Activated CD4-positive, alpha-beta T cell treated with anti-CD3 and anti-CD28 coated beads for 36 hours (primary cell): ENCODE data around the gene HPS5. TPM values are rescaled to one million over a fixed set of nuclear protein-coding genes. Genes with fewer than 3 reads are reported as not detected.
"Not testable (repeated sequence)": the region's sequence is repeated elsewhere in the genome, so short reads cannot be mapped to it uniquely, and the experiment has no call there.

Experiments
- ATAC-seq: fragments of 200-7000 bp; cut with Tn5 transposase; one replicate; pipeline ENCODE4 v1.10.0; 2021; ENCODE audit warnings: mild to moderate bottlenecking, moderate library complexity
- CTCF ChIA-PET: fragments of 350-600 bp; sonication (Branson Sonifier 250); formaldehyde crosslinking; loops from one replicate; lab custom pipeline; 2021; ENCODE audit warnings: antibody characterized with exemption; lab: Charles Lee
- POLR2A ChIA-PET: fragments of 350-600 bp; sonication (Branson Sonifier 250); formaldehyde crosslinking; loops from one replicate; lab custom pipeline; 2021; ENCODE audit warnings: antibody characterized with exemption, inconsistent platforms; lab: Charles Lee
- DNase-seq: peaks from one replicate; pipeline ENCODE4 v3.0.0-alpha.2; 2020
- H3K27ac Mint-ChIP-seq: one replicate; pipeline ENCODE4 v1.8.0; 2021; ENCODE audit warnings: mixed read lengths
- H3K27me3 Mint-ChIP-seq: one replicate; pipeline ENCODE4 v1.8.0; 2021; ENCODE audit warnings: mixed read lengths
- H3K36me3 Mint-ChIP-seq: one replicate; pipeline ENCODE4 v1.8.0; 2021; ENCODE audit warnings: low read depth, mixed read lengths
- H3K4me1 Mint-ChIP-seq: one replicate; pipeline ENCODE4 v1.8.0; 2021; ENCODE audit warnings: mixed read lengths
- H3K4me3 Mint-ChIP-seq: one replicate; pipeline ENCODE4 v1.8.0; 2021; ENCODE audit warnings: mild to moderate bottlenecking, moderate library complexity, mixed read lengths
- H3K9me3 Mint-ChIP-seq: one replicate; pipeline ENCODE4 v1.8.0; 2021; ENCODE audit warnings: low read depth, mixed read lengths
- intact Hi-C, 2 experiments: fragments of 100-400 bp; cut with DNase I in 1 of 2; cut with micrococcal nuclease in 1 of 2; formaldehyde crosslinking; loops; one replicate each; pipeline versions ENCODE4 v1.14.2 to v1.15.1; 2022 to 2024; cut with DNase I, micrococcal nuclease
- total RNA-seq, 2 experiments: library from RNA; stranded (reverse); gene quantifications; one replicate each; pipeline ENCODE4 v1.2.3, GENCODE V29; 2021

Gene HPS5
- total RNA-seq, 2 experiments from 2014 or later, result 14.3 to 16.1 TPM

DNA sequence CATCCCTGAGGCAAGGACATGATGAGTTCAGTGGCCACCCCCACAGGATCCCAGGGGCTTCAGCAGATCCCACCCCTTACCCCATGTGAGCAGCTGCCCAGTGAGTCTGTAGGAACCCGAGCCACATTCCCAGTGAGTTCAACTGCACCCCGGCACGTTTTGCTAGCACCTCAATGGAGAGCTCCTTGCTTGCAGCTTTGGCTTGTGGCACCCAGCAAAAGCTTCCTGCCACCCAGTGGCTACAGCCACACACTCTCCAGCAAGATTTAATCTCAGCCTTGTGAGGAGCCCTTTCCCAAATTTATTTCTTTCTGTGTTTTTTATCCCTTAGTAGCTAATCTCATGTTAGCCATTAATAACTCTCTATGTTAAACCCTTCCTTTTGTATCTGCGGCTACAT, 51.8 kb downstream of the HPS5 start:
- H3K4me3 Mint-ChIP-seq, result no peak overlapping the region
- peaks cover 3% of the 10 kb centered on the region for H3K4me1 Mint-ChIP-seq
- POLR2A ChIA-PET, result no interaction called here
- no peaks in the 10 kb centered on the region for H3K27me3 Mint-ChIP-seq
- no peak for DNase-seq
- H3K27ac Mint-ChIP-seq, result no peak overlapping the region
- no peaks in the 10 kb centered on the region for H3K9me3 Mint-ChIP-seq
- intact Hi-C loops, result no loop called here
- peaks cover under 1% of the 10 kb centered on the region for H3K36me3 Mint-ChIP-seq
- CTCF ChIA-PET, result no interaction called here
- ATAC-seq, result no peak

GRCh38 chr11:18269252-18269651, 52.7 kb downstream of the HPS5 start:
- ATAC-seq, H3K27ac Mint-ChIP-seq, POLR2A ChIA-PET, DNase-seq, H3K27me3 Mint-ChIP-seq, H3K9me3 Mint-ChIP-seq, H3K4me3 Mint-ChIP-seq, H3K4me1 Mint-ChIP-seq, H3K36me3 Mint-ChIP-seq: not testable (repeated sequence)
- CTCF ChIA-PET, result interaction anchor here (0.9 kb wide), 1 partner anchor 25 kb away, joined by 3 read pairs; no protein-coding TSS in a partner anchor
- intact Hi-C loops, result loop anchor here in 1 of 2 experiments (2.0 kb wide), 1 partner anchor 22 kb away; no protein-coding TSS in a partner anchor

DNA sequence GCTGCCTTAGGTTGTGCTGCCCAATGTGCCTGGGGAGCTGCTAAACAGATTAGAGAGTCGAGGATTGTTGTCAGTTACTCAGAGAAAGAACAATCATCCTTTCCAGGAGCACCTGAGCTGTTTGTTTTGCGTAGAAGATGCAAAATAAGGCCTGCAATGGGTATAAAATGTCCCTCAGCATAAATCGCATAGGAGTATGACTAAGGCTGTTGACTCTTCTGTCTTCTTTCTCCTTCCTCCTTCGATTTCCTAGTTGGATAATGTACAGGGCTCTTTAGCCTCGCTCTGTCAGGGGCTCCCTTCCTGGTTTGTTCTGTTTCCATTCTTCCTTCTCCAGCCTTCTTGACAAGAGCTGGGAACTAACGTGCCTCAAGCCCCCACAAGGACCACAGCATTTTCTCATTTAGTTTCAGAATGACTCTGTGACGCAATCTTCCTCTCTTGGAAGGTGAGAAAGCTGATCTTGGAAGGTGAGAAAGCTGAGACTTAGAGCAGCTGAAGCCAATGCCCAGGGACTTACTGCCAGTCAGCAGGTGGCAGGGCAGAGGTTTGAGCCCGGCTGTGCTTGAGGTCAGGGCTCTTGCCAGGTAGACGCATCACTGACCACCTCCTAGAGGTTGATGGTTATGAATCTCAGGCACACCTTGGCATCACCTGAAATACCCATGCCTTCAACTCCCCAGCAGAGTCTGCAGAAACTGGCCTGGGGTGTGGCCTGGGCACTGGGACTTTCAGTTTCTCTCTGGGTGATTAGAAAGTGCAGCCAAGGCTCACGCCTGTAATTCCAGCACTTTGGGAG, 54.4 kb downstream of the HPS5 start:
- H3K9me3 Mint-ChIP-seq, CTCF ChIA-PET, POLR2A ChIA-PET, H3K27ac Mint-ChIP-seq, H3K4me3 Mint-ChIP-seq, H3K36me3 Mint-ChIP-seq, DNase-seq, H3K27me3 Mint-ChIP-seq, H3K4me1 Mint-ChIP-seq: not testable (repeated sequence)
- peak; percentile 68 for ATAC-seq
- intact Hi-C loops, result loop anchor here (1.0 to 2.0 kb wide), 2 partner anchors 21 kb away; no protein-coding TSS in a partner anchor

- POLR2A ChIA-PET, result no interaction called here
- Mint-ChIP-seq H3K36me3 (no peaks in the 10 kb centered on the region), H3K27me3 (no peaks in the 10 kb centered on the region), H3K27ac (no peak within 1 kb of the TSS), H3K4me1 (peaks cover 3% of the 10 kb centered on the region), H3K4me3 (no peak within 1 kb of the TSS), H3K9me3 (no peaks in the 10 kb centered on the region)
- CTCF ChIA-PET, result interaction anchor here (0.7 to 1.1 kb wide), 3 partner anchors 22 to 204 kb away, joined by 3 to 7 read pairs (median 3); no protein-coding TSS in a partner anchor
- ATAC-seq (no peak), DNase-seq (no peak)
- intact Hi-C loops, result no loop called here
Observed at GRCh38 chr11:18265949-18266348, 56.0 kb downstream of the HPS5 start, which contains the start of gene SAA1. SAA1 (plus strand) TSS chr11:18266264; CDS start chr11:18266888, 624 bp downstream.

- POLR2A ChIA-PET, result no interaction called here
- no peaks in the 10 kb centered on the region for H3K27me3 Mint-ChIP-seq
Observed at GRCh38 chr11:18264677-18265555, 57.0 kb downstream of the HPS5 start.

DNA sequence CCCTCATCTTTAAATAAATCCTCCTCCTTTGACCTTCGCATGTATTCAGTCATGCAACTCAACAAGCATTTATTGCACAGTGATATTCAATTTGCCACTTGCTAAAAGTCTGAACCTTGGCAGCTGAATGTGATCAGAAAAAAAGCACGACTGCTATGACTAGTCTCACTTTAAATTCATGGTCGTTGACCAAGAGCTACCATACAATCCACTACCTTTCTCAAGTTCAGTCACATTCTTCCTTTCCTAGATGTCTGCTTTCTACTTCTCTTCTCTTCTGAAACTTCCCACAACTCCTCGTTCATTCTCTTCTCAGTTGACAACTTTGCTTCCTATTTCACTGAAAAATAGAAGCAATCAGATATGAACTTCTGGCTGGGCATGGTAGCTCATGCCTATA, 57.9 kb downstream of the HPS5 start:
- no peak overlapping the region for H3K4me3 Mint-ChIP-seq
- ChIA-PET POLR2A (no interaction called here), CTCF (no interaction called here)
- H3K4me1 Mint-ChIP-seq, result peaks cover 3% of the 10 kb centered on the region
- intact Hi-C loops, result no loop called here
- H3K27ac Mint-ChIP-seq, result no peak overlapping the region
- no peak for DNase-seq
- ATAC-seq, result no peak
- no peaks in the 10 kb centered on the region for H3K36me3 Mint-ChIP-seq
- no peaks in the 10 kb centered on the region for H3K9me3 Mint-ChIP-seq
- H3K27me3 Mint-ChIP-seq, result no peaks in the 10 kb centered on the region

More at GRCh38 chr11:18264677-18265555, 57.0 kb downstream of the HPS5 start:
- H3K4me3 Mint-ChIP-seq, result no peak overlapping the region
- no peaks in the 10 kb centered on the region for H3K36me3 Mint-ChIP-seq
- no peak overlapping the region for H3K27ac Mint-ChIP-seq
- CTCF ChIA-PET, result interaction anchor here (0.7 to 1.1 kb wide), 3 partner anchors 21 to 205 kb away, joined by 3 to 7 read pairs (median 3); no protein-coding TSS in a partner anchor
- no peak for DNase-seq
- no peaks in the 10 kb centered on the region for H3K9me3 Mint-ChIP-seq
- no peak for ATAC-seq
- intact Hi-C loops, result no loop called here
- peaks cover 3% of the 10 kb centered on the region for H3K4me1 Mint-ChIP-seq

DNA sequence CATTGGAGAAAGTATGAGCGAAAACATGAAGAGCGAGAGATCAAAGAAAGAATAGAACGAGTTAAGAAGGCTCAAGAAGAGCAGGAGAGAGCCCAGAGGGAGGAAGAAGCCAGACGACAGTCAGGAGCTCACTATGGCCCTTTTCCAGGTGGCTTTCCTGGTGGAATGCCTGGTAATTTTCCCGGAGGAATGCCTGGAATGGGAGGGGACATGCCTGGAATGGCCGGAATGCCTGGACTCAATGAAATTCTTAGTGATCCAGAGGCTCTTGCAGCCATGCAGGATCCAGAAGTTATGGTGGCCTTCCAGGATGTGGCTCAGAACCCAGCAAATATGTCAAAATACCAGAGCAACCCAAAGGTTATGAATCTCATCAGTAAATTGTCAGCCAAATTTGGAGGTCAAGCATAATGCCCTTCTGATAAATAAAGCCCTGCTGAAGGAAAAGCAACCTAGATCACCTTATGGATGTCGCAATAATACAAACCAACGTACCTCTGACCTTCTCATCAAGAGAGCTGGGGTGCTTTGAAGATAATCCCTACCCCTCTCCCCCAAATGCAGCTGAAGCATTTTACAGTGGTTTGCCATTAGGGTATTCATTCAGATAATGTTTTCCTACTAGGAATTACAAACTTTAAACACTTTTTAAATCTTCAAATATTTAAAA, 59.1 kb downstream of the HPS5 start:
- H3K4me3 Mint-ChIP-seq, POLR2A ChIA-PET, DNase-seq, H3K27ac Mint-ChIP-seq, ATAC-seq, H3K9me3 Mint-ChIP-seq, H3K4me1 Mint-ChIP-seq, intact Hi-C loops, H3K36me3 Mint-ChIP-seq, CTCF ChIA-PET, H3K27me3 Mint-ChIP-seq: not testable (repeated sequence)

- Mint-ChIP-seq H3K36me3 (no peaks in the 10 kb centered on the region), H3K27ac (no peak overlapping the region), H3K27me3 (peaks cover 2% of the 10 kb centered on the region), H3K4me1 (no peaks in the 10 kb centered on the region), H3K4me3 (no peak overlapping the region), H3K9me3 (no peaks in the 10 kb centered on the region)
- intact Hi-C loops, result no loop called here
- POLR2A ChIA-PET, result no interaction called here
- DNase-seq (no peak), ATAC-seq (no peak)
- CTCF ChIA-PET, result no interaction called here
Observed at GRCh38 chr11:18261721-18262120, 60.2 kb downstream of the HPS5 start.

DNA sequence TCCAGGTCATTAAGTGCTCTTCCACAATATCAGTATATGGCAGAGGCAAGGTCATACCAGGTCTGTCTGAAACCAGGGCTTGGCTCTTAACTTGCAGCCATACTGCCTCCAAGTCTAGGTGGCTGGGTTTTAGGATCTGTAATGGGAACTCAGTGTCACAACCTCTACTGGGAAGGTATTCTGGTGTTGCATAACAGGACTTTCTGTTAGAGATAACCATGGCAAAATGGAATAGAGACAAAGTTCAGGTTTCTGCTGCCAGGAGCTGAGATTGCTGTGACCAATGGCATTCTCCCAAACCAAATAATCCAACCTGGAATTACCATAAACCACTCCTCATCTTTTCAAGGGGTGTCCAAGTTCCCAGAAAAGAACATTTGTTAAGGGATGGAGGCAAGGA, 62.7 kb downstream of the HPS5 start:
- CTCF ChIA-PET, result no interaction called here
- H3K9me3 Mint-ChIP-seq, result no peaks in the 10 kb centered on the region
- H3K36me3 Mint-ChIP-seq, result no peaks in the 10 kb centered on the region
- H3K27me3 Mint-ChIP-seq, result peaks cover 3% of the 10 kb centered on the region
- H3K4me3 Mint-ChIP-seq, result no peak overlapping the region
- intact Hi-C loops, result no loop called here
- no peak overlapping the region for H3K27ac Mint-ChIP-seq
- no peak for DNase-seq
- POLR2A ChIA-PET, result no interaction called here
- no peak for ATAC-seq
- H3K4me1 Mint-ChIP-seq, result no peaks in the 10 kb centered on the region

DNA sequence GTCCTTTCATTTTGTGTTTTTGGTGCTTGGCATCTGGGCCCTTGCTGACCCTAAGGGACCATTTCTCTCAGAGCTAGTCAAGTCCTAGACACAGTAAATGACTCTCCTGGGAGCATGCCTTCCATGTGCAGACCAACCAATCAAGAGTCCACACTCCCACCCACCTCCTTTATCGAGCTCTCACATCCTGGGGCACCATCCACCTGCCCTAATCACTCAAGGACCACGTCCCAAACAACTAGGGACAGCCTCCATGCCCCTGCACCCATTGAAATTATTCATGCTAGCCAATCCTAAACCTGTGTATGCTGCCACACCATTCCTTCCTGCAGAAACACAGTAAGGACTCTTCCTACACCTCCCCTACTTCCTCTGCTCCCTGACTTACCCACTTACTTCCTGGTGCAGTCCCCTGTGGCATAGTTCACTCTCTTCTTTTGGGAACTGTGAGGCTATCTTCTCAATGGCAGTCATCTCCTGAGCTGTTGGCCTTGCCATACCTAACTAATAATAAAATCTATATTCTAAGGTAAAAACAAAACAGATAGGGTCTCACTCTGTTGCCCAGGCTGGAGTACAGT, 67.1 kb downstream of the HPS5 start:
- intact Hi-C loops, result no loop called here
- Mint-ChIP-seq H3K4me1 (no peaks in the 10 kb centered on the region), H3K27me3 (peaks cover 3% of the 10 kb centered on the region), H3K9me3 (no peaks in the 10 kb centered on the region), H3K36me3 (no peaks in the 10 kb centered on the region), H3K27ac (no peak overlapping the region), H3K4me3 (no peak overlapping the region)
- DNase-seq, result no peak
- no peak for ATAC-seq
- ChIA-PET POLR2A (no interaction called here), CTCF (interaction anchor here (1.0 kb wide), 1 partner anchor 11 kb away, joined by 3 read pairs; no protein-coding TSS in a partner anchor)
